ENCODE data around the gene COL23A1.

Gene COL23A1

DNA sequence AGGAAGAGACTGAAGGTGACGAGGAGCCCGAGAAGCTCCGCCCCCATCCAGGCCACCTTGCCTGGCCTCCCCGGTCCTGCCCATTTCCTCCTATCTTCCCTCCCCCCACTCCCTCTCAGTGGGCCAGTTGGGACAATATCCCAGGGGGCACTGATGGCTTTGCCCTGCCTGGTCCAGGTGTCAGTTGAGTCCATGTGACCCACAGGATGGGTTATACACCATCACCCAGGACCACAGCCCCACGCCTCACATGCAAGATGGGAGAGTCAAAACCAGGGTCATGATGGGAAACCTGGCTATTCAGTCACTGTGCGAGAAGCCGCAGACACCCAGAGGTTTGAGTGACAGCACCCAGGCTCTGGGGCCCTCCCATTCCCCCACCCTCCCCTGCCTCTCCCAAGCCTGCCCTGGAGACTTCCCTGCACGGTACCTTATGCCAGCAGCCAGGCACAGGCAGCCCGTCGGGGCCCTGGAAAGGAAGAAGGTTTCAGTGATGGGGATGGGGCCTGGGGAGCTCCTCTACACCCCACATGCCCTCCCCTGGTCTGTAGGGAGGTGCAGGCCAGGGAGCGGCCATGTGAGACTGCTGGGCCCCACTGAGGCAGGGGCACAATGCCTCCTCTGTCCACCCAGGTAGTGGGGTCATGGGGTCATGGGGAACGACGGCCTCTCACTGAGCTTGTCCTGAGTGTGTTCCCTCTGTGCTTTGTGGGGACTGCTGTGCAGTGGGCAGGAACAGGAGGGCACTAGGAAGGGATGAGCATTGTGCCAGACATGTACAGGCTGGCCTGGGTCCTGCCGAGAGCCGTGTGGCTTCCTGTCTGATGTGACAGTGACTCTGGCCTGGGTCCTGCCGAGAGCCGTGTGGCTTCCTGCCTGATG lies 351.2 kb downstream of the COL23A1 start:
- Histone ChIP-seq H3K9ac (ENCODE audit: low read length) (no peak overlapping the region), H3K23ac (ENCODE audit: low read length) (no peak overlapping the region), H2BK15ac (replicated peaks; ENCODE audit: low read depth) (no peak overlapping the region), H3K4me1 (ENCODE audit: control insufficient read depth, low read depth, low read length) (no peaks in the 10 kb centered on the region), H3K27me3 (ENCODE audit: insufficient read depth, low read length, poor library complexity) (no peaks in the 10 kb centered on the region), H3K18ac (ENCODE audit: low read length) (no peak overlapping the region), H3K79me2 (ENCODE audit: control insufficient read depth, insufficient read depth, low read length) (no peaks in the 10 kb centered on the region), H2BK5ac (ENCODE audit: low read length) (no peak overlapping the region), H2BK120ac (ENCODE audit: low read depth, low read length) (no peak overlapping the region), H3K27ac (ENCODE audit: low read depth, low read length) (no peak overlapping the region), H3K4me2 (ENCODE audit: low read length) (no peak overlapping the region), H3K4me3 (ENCODE audit: low read length) (no peak overlapping the region), H2AK5ac (ENCODE audit: low read length) (no peak overlapping the region), H4K8ac (ENCODE audit: low read depth, low read length) (no peak overlapping the region), H3K36me3 (ENCODE audit: control insufficient read depth, insufficient read depth, low read length) (no peaks in the 10 kb centered on the region), H3K56ac (ENCODE audit: low read length) (peak overlapping the region; percentile 18), H4K5ac (ENCODE audit: low read length) (no peak overlapping the region), H3K4ac (ENCODE audit: low read depth, low read length) (no peak overlapping the region), H3K79me1 (ENCODE audit: low read length) (no peaks in the 10 kb centered on the region)
- no peak for DNase-seq
- no CpG with 5 or more reads among the region's 17 CpGs for WGBS (ENCODE audit: extremely low coverage, insufficient coverage, low lambda C conversion rate)

- Histone ChIP-seq H3K4ac (ENCODE audit: low read depth, low read length) (no peak overlapping the region), H3K79me2 (ENCODE audit: control insufficient read depth, insufficient read depth, low read length) (no peaks in the 10 kb centered on the region), H4K8ac (ENCODE audit: low read depth, low read length) (no peak overlapping the region), H3K18ac (ENCODE audit: low read length) (no peak overlapping the region), H2BK5ac (ENCODE audit: low read length) (no peak overlapping the region), H3K4me2 (ENCODE audit: low read length) (no peak overlapping the region), H2BK15ac (replicated peaks; ENCODE audit: low read depth) (no peak overlapping the region), H4K5ac (ENCODE audit: low read length) (no peak overlapping the region), H3K56ac (ENCODE audit: low read length) (no peak overlapping the region), H3K9ac (ENCODE audit: low read length) (no peak overlapping the region), H3K27me3 (ENCODE audit: insufficient read depth, low read length, poor library complexity) (no peaks in the 10 kb centered on the region), H2BK120ac (ENCODE audit: low read depth, low read length) (no peak overlapping the region), H3K36me3 (ENCODE audit: control insufficient read depth, insufficient read depth, low read length) (no peaks in the 10 kb centered on the region), H3K23ac (ENCODE audit: low read length) (no peak overlapping the region), H3K4me3 (ENCODE audit: low read length) (no peak overlapping the region), H3K27ac (ENCODE audit: low read depth, low read length) (no peak overlapping the region), H2AK5ac (ENCODE audit: low read length) (no peak overlapping the region), H3K79me1 (ENCODE audit: low read length) (no peaks in the 10 kb centered on the region), H3K4me1 (ENCODE audit: control insufficient read depth, low read depth, low read length) (no peaks in the 10 kb centered on the region)
- no CpG with 5 or more reads among the region's 6 CpGs for WGBS (ENCODE audit: extremely low coverage, insufficient coverage, low lambda C conversion rate)
- DNase-seq = no peak
Measured at GRCh38 chr5:178238313-178238635, 351.9 kb downstream of the COL23A1 start.

DNA sequence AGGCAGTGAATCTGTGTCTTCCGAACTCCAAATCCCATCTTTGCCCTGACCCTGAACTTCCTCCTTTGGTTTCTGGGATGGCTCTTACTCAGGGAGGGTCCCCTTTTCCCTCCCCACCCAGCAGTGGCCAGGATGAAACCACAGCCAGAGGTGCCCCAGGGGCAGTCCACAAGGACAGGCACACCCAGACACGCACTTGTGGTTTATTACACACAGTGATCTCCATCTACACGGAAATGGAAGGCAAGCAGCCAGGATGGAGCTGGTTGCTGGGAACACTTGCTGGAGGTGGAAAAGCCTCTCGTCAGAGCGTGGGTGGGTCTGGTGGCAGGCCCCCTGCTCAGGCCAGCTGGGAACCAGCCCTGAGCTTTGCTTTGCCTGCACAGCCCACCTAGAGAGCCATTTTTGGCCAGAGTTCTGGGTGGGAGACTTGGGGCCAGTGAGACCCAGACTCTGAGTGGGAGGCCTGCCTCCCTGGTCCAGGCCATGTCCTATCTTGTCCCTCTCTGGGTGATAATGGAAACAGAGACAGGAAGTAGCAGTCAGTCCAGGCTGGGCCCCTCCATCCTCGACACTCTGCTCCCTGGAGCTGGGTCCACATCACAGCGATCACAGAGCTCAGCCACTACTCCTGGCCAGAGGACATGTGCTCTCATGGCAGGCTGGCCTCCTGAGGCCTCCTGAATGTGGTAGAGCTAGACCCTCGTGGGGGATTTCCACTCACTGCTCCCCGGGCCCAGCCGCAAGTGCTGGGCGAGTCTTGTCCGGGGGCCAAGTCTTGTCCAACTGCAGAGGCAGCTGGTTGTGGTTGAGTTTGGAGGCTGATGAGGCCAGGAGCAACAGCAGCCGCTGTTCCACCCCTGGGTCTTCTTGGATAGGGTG lies 352.5 kb downstream of the COL23A1 start:
- H3K18ac ChIP-seq (ENCODE audit: low read length) = no peak overlapping the region
- no peak for DNase-seq
- H3K4me3 ChIP-seq (ENCODE audit: low read length) = no peak overlapping the region
- H3K4me1 ChIP-seq (ENCODE audit: control insufficient read depth, low read depth, low read length) = peaks cover 2% of the 10 kb centered on the region
- H3K79me2 ChIP-seq (ENCODE audit: control insufficient read depth, insufficient read depth, low read length) = no peaks in the 10 kb centered on the region
- H3K4me2 ChIP-seq (ENCODE audit: low read length) = no peak overlapping the region
- no peak overlapping the region for H2AK5ac ChIP-seq (ENCODE audit: low read length)
- no CpG with 5 or more reads among the region's 13 CpGs for WGBS (ENCODE audit: extremely low coverage, insufficient coverage, low lambda C conversion rate)
- H3K27me3 ChIP-seq (ENCODE audit: insufficient read depth, low read length, poor library complexity) = no peaks in the 10 kb centered on the region
- H3K56ac ChIP-seq (ENCODE audit: low read length) = no peak overlapping the region
- no peak overlapping the region for H3K4ac ChIP-seq (ENCODE audit: low read depth, low read length)
- no peaks in the 10 kb centered on the region for H3K36me3 ChIP-seq (ENCODE audit: control insufficient read depth, insufficient read depth, low read length)
- no peak overlapping the region for H3K9ac ChIP-seq (ENCODE audit: low read length)
- no peak overlapping the region for H4K5ac ChIP-seq (ENCODE audit: low read length)
- H2BK120ac ChIP-seq (ENCODE audit: low read depth, low read length) = no peak overlapping the region
- no peak overlapping the region for H2BK15ac ChIP-seq (replicated peaks; ENCODE audit: low read depth)
- no peak overlapping the region for H2BK5ac ChIP-seq (ENCODE audit: low read length)
- H3K23ac ChIP-seq (ENCODE audit: low read length) = no peak overlapping the region
- no peak overlapping the region for H3K27ac ChIP-seq (ENCODE audit: low read depth, low read length)
- no peaks in the 10 kb centered on the region for H3K79me1 ChIP-seq (ENCODE audit: low read length)
- no peak overlapping the region for H4K8ac ChIP-seq (ENCODE audit: low read depth, low read length)

DNA sequence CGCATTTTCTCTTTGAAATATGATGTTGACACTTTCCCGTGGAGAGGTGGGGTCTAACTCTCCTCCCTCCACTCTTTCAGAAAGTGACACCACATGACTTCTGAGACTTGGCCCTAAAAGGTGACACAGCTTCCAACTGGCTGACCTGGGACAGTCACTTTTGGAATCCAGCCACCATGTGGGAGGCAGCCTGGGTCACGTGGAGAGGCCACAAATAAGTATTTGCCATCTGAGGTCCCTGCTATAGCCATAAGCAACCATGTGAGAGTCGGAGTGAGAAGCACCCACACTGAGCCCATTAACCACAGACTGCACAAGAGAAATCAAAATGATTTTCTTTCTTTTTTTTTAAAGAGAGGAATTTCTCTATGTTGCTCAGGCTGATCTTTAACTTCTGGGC lies 353.5 kb downstream of the COL23A1 start:
- H3K9ac ChIP-seq (ENCODE audit: low read length) = no peak overlapping the region
- peaks cover 4% of the 10 kb centered on the region for H3K79me2 ChIP-seq (ENCODE audit: control insufficient read depth, insufficient read depth, low read length)
- H3K4me2 ChIP-seq (ENCODE audit: low read length) = no peak overlapping the region
- H2BK15ac ChIP-seq (replicated peaks; ENCODE audit: low read depth) = no peak overlapping the region
- H2BK5ac ChIP-seq (ENCODE audit: low read length) = no peak overlapping the region
- H3K27me3 ChIP-seq (ENCODE audit: insufficient read depth, low read length, poor library complexity) = no peaks in the 10 kb centered on the region
- no peak overlapping the region for H3K56ac ChIP-seq (ENCODE audit: low read length)
- no peak overlapping the region for H3K4me3 ChIP-seq (ENCODE audit: low read length)
- no peak overlapping the region for H3K4ac ChIP-seq (ENCODE audit: low read depth, low read length)
- DNase-seq = no peak
- no peak overlapping the region for H3K27ac ChIP-seq (ENCODE audit: low read depth, low read length)
- no peak overlapping the region for H3K23ac ChIP-seq (ENCODE audit: low read length)
- no peak overlapping the region for H4K5ac ChIP-seq (ENCODE audit: low read length)
- H2BK120ac ChIP-seq (ENCODE audit: low read depth, low read length) = no peak overlapping the region
- no peaks in the 10 kb centered on the region for H3K36me3 ChIP-seq (ENCODE audit: control insufficient read depth, insufficient read depth, low read length)
- H3K4me1 ChIP-seq (ENCODE audit: control insufficient read depth, low read depth, low read length) = peaks cover 2% of the 10 kb centered on the region
- H3K18ac ChIP-seq (ENCODE audit: low read length) = no peak overlapping the region
- no CpG with 5 or more reads among the region's 4 CpGs for WGBS (ENCODE audit: extremely low coverage, insufficient coverage, low lambda C conversion rate)
- H2AK5ac ChIP-seq (ENCODE audit: low read length) = no peak overlapping the region
- no peak overlapping the region for H4K8ac ChIP-seq (ENCODE audit: low read depth, low read length)
- peaks cover 3% of the 10 kb centered on the region for H3K79me1 ChIP-seq (ENCODE audit: low read length)

DNA sequence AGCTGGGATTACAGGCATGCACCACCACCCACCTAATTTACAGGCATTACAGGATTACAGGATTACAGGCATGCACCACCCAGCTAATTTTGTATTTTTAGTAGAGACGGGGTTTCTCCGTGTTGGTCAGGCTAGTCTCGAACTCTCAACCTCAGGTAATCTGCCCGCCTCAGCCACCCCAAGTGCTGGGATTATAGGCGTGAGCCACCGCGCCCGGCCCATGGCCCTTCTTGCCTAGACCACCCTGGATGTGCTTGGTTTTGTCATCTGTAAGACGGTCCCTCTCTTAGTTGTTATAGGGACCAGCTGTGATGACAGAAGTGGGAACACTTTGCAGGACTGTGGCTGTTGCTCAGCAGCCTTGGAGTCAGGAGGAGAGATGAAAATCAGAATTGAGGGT lies 354.1 kb downstream of the COL23A1 start:
- peaks cover 9% of the 10 kb centered on the region for H3K79me2 ChIP-seq (ENCODE audit: control insufficient read depth, insufficient read depth, low read length)
- no peak overlapping the region for H3K4ac ChIP-seq (ENCODE audit: low read depth, low read length)
- WGBS (ENCODE audit: extremely low coverage, insufficient coverage, low lambda C conversion rate) = no CpG with 5 or more reads among the region's 9 CpGs
- no peak overlapping the region for H4K5ac ChIP-seq (ENCODE audit: low read length)
- H3K36me3 ChIP-seq (ENCODE audit: control insufficient read depth, insufficient read depth, low read length) = no peaks in the 10 kb centered on the region
- H4K8ac ChIP-seq (ENCODE audit: low read depth, low read length) = no peak overlapping the region
- no peak overlapping the region for H3K4me3 ChIP-seq (ENCODE audit: low read length)
- no peak overlapping the region for H3K23ac ChIP-seq (ENCODE audit: low read length)
- no peak overlapping the region for H3K56ac ChIP-seq (ENCODE audit: low read length)
- no peak overlapping the region for H3K27ac ChIP-seq (ENCODE audit: low read depth, low read length)
- H2BK15ac ChIP-seq (replicated peaks; ENCODE audit: low read depth) = no peak overlapping the region
- H3K9ac ChIP-seq (ENCODE audit: low read length) = no peak overlapping the region
- no peak overlapping the region for H2BK120ac ChIP-seq (ENCODE audit: low read depth, low read length)
- H3K27me3 ChIP-seq (ENCODE audit: insufficient read depth, low read length, poor library complexity) = no peaks in the 10 kb centered on the region
- no peak overlapping the region for H2BK5ac ChIP-seq (ENCODE audit: low read length)
- no peak for DNase-seq
- no peak overlapping the region for H3K18ac ChIP-seq (ENCODE audit: low read length)
- H2AK5ac ChIP-seq (ENCODE audit: low read length) = no peak overlapping the region
- H3K4me2 ChIP-seq (ENCODE audit: low read length) = no peak overlapping the region
- peaks cover 7% of the 10 kb centered on the region for H3K79me1 ChIP-seq (ENCODE audit: low read length)
- peaks cover 2% of the 10 kb centered on the region for H3K4me1 ChIP-seq (ENCODE audit: control insufficient read depth, low read depth, low read length)

Data from mesendoderm (in vitro differentiated cells).